NCI-H128 (cell line): Measurements from ENCODE around the gene CWC27.

ENCODE experiments used
- DNase-seq: peaks from one replicate; lab custom pipeline; 2025; ENCODE audit not compliant: unreplicated experiment; lab: John Stamatoyannopoulos, UW

CWC27 gene

DNA sequence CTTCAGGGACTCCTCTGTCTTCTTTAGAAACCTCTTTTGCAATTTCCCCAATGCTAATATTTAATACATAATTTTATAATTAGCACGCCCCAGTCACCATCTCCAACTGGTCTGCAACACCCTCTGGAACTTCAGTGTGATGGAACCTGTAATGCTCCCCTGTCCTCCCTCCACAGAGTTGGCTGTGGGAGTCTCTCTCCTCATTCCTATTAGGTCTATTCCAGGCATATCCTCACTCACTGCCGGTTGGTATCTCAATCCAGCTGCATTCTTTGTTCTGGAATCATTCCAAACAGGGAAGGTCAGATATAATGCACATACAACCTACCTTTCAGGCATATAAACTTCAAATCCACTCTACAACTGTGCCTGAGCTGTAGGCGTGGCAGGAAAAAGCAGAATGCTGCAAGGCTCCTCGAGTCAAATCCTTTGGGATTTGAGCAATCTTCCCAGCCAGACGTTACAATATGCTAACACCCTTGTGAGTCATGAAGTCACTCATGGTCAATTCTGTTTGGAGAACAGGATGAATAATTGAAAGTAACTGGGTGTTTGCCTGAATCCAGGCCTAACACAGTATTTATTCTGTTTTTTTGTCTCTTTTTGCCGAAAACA, 293.8 kb downstream of the CWC27 start:
- DNase-seq, result no peak

DNA sequence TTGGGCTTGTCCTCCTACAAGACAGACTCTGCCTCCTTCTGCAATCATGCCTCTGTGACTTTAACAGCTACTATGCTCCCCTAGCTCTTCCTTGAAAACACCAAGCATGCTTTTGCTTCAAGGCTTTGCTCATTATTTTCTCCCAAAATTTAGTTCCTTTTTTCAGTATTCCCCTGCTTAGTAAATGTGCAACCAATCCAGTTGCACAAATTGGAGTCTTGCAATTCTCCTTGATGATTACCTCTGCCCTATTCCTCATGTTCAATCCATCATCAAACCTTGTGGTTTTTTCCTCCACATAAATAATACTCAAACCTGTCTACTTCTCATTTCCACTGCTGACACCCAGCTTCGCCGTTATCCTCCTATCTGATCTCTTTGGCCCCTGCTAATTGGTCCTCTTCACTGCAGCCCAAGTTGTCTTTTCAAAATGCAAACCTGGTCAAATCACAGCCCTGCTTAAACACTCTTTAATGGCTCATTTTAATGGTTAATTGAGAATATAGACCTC, 296.3 kb downstream of the CWC27 start:
- DNase-seq, result no peak

DNA sequence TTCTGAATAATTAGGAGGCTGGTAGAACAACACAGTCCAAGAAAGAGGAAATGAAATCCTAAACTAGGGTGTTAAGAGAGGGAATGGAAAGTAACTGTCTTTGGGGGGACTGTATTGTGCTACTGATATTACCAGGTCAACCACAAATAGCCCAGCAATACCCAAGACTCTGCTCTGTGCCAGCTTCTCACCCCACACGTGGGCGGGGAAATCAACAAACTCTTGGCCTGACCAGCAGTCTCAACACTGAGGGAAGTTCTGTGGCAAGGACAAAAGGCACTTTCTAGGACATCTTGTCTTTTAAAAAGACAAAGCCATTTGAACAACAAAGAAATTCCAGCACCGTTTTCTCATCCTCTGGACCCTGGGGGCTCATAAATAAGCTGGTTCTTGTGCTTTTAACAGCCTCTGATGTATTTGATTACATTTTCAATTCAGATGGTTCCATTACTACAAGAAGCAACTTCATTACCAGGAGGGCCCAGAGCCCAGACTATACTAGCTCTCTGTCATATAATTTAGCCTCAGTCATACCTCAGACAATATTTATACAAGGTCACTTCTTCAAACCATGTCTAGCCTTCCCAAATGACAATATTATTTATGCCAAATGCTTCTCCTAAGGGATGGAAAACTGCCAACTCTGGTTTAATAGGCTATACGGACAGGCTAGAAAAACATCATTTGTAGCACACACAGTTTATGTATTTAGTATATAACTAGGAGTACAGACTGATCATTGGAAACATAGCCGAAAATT, 297.8 kb downstream of the CWC27 start:
- no peak for DNase-seq

DNA sequence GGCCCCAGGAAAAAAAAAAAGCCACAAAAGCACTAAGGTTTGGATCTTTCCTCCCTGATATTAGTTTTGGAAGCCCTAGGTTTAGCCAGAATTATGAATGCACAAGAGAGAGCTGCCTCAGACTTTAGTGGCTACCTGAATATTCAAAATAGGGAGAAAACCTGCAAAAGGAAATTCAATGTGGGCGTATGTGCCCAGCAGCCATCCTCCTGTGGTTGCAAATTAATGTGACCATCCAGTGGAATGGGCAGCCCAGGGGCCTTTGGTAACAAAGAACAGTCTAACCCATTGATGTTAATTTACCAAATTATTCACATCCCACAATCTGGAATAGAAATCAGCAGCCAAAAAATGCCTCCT, 298.4 kb downstream of the CWC27 start:
- DNase-seq, result no peak
